C4-2B (cell line): ENCODE data around the gene ABCC6.
"Not testable (repeated sequence)": the region's sequence is repeated elsewhere in the genome, so short reads cannot be mapped to it uniquely, and the experiment has no call there.

Experiments used
- H3K27ac ChIP-seq: fragments of 450-650 bp; 2 replicates; pipeline ENCODE4 v1.5.1; 2017
- CTCF ChIP-seq: fragments of 450-650 bp; conservative IDR thresholded peaks from 2 replicates; pipeline ENCODE4 v1.5.1; 2017; ENCODE audit warnings: mild to moderate bottlenecking

ABCC6 gene

GRCh38 chr16:16222850-16223661 lies at the start of gene ABCC6:
Gene ABCC6 (minus strand): TSS chr16:16223494. CDS start chr16:16223434, 60 bp downstream.
- not testable (repeated sequence) for H3K27ac ChIP-seq

GRCh38 chr16:16272573-16273221 lies 49.4 kb upstream of the ABCC6 start:
- not testable (repeated sequence) for H3K27ac ChIP-seq

GRCh38 chr16:16271658-16272057 lies 48.4 kb upstream of the ABCC6 start:
- H3K27ac ChIP-seq: not testable (repeated sequence)

- not testable (repeated sequence) for H3K27ac ChIP-seq
These were observed 45.0 kb upstream of the ABCC6 start for GRCh38 chr16:16268185-16268808.

- not testable (repeated sequence) for H3K27ac ChIP-seq
These were observed 44.4 kb upstream of the ABCC6 start for GRCh38 chr16:16267708-16268107.

- not testable (repeated sequence) for H3K27ac ChIP-seq
These were observed 41.8 kb upstream of the ABCC6 start for GRCh38 chr16:16265044-16265443.

- not testable (repeated sequence) for H3K27ac ChIP-seq
These were observed 40.7 kb upstream of the ABCC6 start for GRCh38 chr16:16263947-16264346.

GRCh38 chr16:16262954-16263555 lies 39.8 kb upstream of the ABCC6 start:
- H3K27ac ChIP-seq: not testable (repeated sequence)

GRCh38 chr16:16259971-16260370 lies 36.7 kb upstream of the ABCC6 start:
- not testable (repeated sequence) for H3K27ac ChIP-seq

GRCh38 chr16:16258822-16259221 lies 35.5 kb upstream of the ABCC6 start:
- not testable (repeated sequence) for H3K27ac ChIP-seq

- not testable (repeated sequence) for H3K27ac ChIP-seq
- TF ChIP-seq CTCF: peak; percentile 30
These were observed 34.1 kb upstream of the ABCC6 start for GRCh38 chr16:16257301-16257923.

- H3K27ac ChIP-seq: not testable (repeated sequence)
These were observed 29.1 kb upstream of the ABCC6 start for GRCh38 chr16:16252377-16252776.

GRCh38 chr16:16249621-16250330 lies 26.5 kb upstream of the ABCC6 start:
- not testable (repeated sequence) for H3K27ac ChIP-seq

- not testable (repeated sequence) for H3K27ac ChIP-seq
These were observed 24.1 kb upstream of the ABCC6 start for GRCh38 chr16:16247439-16247838.

- not testable (repeated sequence) for H3K27ac ChIP-seq
These were observed 23.4 kb upstream of the ABCC6 start for GRCh38 chr16:16246578-16247262.

- not testable (repeated sequence) for H3K27ac ChIP-seq
These were observed 20.6 kb upstream of the ABCC6 start for GRCh38 chr16:16243886-16244285.

- not testable (repeated sequence) for H3K27ac ChIP-seq
These were observed 17.4 kb upstream of the ABCC6 start for GRCh38 chr16:16240667-16241066.

GRCh38 chr16:16237738-16238137 lies 14.4 kb upstream of the ABCC6 start:
- not testable (repeated sequence) for H3K27ac ChIP-seq

- not testable (repeated sequence) for H3K27ac ChIP-seq
These were observed 13.8 kb upstream of the ABCC6 start for GRCh38 chr16:16237071-16237470.
